ENCODE results near the gene ZNF436. TPM values are rescaled to one million over a fixed set of nuclear protein-coding genes. Genes with fewer than 3 reads are reported as not detected.

ZNF436 gene
- total and polyA plus RNA-seq, 2 of the 13 experiments (the other 11 are each of a cell fraction or from before 2014, with no cell fraction given), result 4.3 to 9.9 TPM

GRCh38 chr1:23344111-23344986, 25.3 kb downstream of the ZNF436 start, which contains the start of gene HNRNPR (continued):
- no peak for TF ChIP-seq ZNF407 (CRISPR knock-in tag; IDR thresholded peaks at IDR 0.05; ENCODE audit: not compliant biosample characterization)
- no peak for TF ChIP-seq ZNF432 (CRISPR knock-in tag; IDR thresholded peaks at IDR 0.05; ENCODE audit: borderline replicate concordance)
- TF ChIP-seq SRF (IDR thresholded peaks at IDR 0.05; ENCODE audit: low read depth, low read length), result no peak
- TF ChIP-seq ZNF878 (CRISPR knock-in tag; IDR thresholded peaks at IDR 0.05), result no peak
- no peak for TF ChIP-seq NCOA5 (CRISPR knock-in tag; IDR thresholded peaks at IDR 0.05)
- TF ChIP-seq REXO4 (CRISPR knock-in tag; IDR thresholded peaks at IDR 0.05; ENCODE audit: borderline replicate concordance), result no peak
- TF ChIP-seq ZNF263 (CRISPR knock-in tag; IDR thresholded peaks at IDR 0.05), result peak; percentile 84
- peak; percentile 55; the same call in 1 of the 2 replicates for TF ChIP-seq ZSCAN5A (CRISPR knock-in tag; IDR thresholded peaks at IDR 0.05; ENCODE audit: borderline replicate concordance)
- TF ChIP-seq E2F5 (CRISPR knock-in tag; conservative IDR thresholded peaks at IDR 0.05), result peak; percentile 73; the same call in 1 of the 2 replicates
- no peak for TF ChIP-seq ZNF234 (CRISPR knock-in tag; conservative IDR thresholded peaks at IDR 0.05)
- no peak for TF ChIP-seq FOXK1 (CRISPR knock-in tag; IDR thresholded peaks at IDR 0.05; ENCODE audit: borderline replicate concordance, low read depth)
- no peak for TF ChIP-seq ZNF484 (CRISPR knock-in tag; IDR thresholded peaks at IDR 0.05; ENCODE audit: borderline replicate concordance, low read depth)

All from HepG2 (cell line).